GM12875 (cell line): ENCODE data around the gene B3GALNT1.
"Not testable (repeated sequence)": the region's sequence is repeated elsewhere in the genome, so short reads cannot be mapped to it uniquely, and the experiment has no call there.

Experiments
- H3K4me3 ChIP-seq: one replicate; pipeline ENCODE4 v1.5.1; 2011; ENCODE audit warnings: low read depth, low read length, control low read depth
- CTCF ChIP-seq: IDR thresholded peaks from 2 replicates; pipeline ENCODE4 v1.5.1; 2011; ENCODE audit warnings: low read depth, mild to moderate bottlenecking, control low read depth, inconsistent platforms, low read length, moderate library complexity, borderline replicate concordance; ENCODE audit not compliant: insufficient read depth

The B3GALNT1 gene

GRCh38 chr3:161049683-161050248, 55.4 kb downstream of the B3GALNT1 start:
- TF ChIP-seq CTCF, result no peak
- no peak overlapping the region for H3K4me3 ChIP-seq

GRCh38 chr3:161043336-161044035, 61.7 kb downstream of the B3GALNT1 start:
- no peak overlapping the region for H3K4me3 ChIP-seq
- no peak for TF ChIP-seq CTCF

- no peak for TF ChIP-seq CTCF
- no peak overlapping the region for H3K4me3 ChIP-seq
Observed at GRCh38 chr3:161042023-161042501, 63.1 kb downstream of the B3GALNT1 start.

GRCh38 chr3:161038725-161039124, 66.4 kb downstream of the B3GALNT1 start:
- TF ChIP-seq CTCF, result no peak
- no peak overlapping the region for H3K4me3 ChIP-seq

GRCh38 chr3:161035711-161036110, 69.4 kb downstream of the B3GALNT1 start:
- TF ChIP-seq CTCF, result no peak
- H3K4me3 ChIP-seq, result no peak overlapping the region

- H3K4me3 ChIP-seq, result not testable (repeated sequence)
Observed at GRCh38 chr3:161034913-161035550, 70.1 kb downstream of the B3GALNT1 start.
